Left ventricle myocardium inferior (tissue), 1 donor: Measurements from ENCODE around the gene MED22. TPM values are rescaled to one million over a fixed set of nuclear protein-coding genes. Genes with fewer than 3 reads are reported as not detected.
"Not testable (repeated sequence)": the region's sequence is repeated elsewhere in the genome, so short reads cannot be mapped to it uniquely, and the experiment has no call there.

Experiments
- DNase-seq: peaks from one replicate; pipeline ENCODE4 v3.0.0-alpha.2; 2020
- H3K27ac ChIP-seq: fragments of 200-600 bp; replicated peaks from 2 replicates; pipeline ENCODE4 v1.8.0; 2021
- H3K27me3 ChIP-seq: fragments of 200-600 bp; 2 replicates; pipeline ENCODE4 v1.8.0; 2021; ENCODE audit warnings: low read depth
- H3K36me3 ChIP-seq: fragments of 200-600 bp; 2 replicates; pipeline ENCODE4 v1.8.0; 2021
- H3K4me1 ChIP-seq: fragments of 200-600 bp; 2 replicates; pipeline ENCODE4 v1.8.0; 2021
- H3K4me3 ChIP-seq: fragments of 200-600 bp; 2 replicates; pipeline ENCODE4 v1.8.0; 2021; ENCODE audit warnings: mild to moderate bottlenecking, moderate library complexity
- H3K9me3 ChIP-seq: fragments of 200-600 bp; replicated peaks from 2 replicates; pipeline ENCODE4 v1.8.0; 2021
- intact Hi-C: fragments of 100-400 bp; cut with micrococcal nuclease; formaldehyde crosslinking; loops from one replicate; pipeline ENCODE4 v1.11.0; 2022
- total RNA-seq: library from RNA; stranded (reverse); fragmentation: NEBNext Ultra II Directional; extraction: Animal tissue kit (Norgen Biotek cat#: 25700); gene quantifications from one replicate; pipeline ENCODE4 v1.2.1, GENCODE V29; 2021
- TF ChIP-seq, protein P1 (sequence below): fragments of 200-600 bp; IDR thresholded peaks from 2 replicates; pipeline ENCODE4 v1.8.0; 2021; ENCODE audit warnings: antibody characterized with exemption, mild to moderate bottlenecking, borderline replicate concordance
- donor health status: DM: no; HTN: yes; CAD: no; lungs with severe emphysema.

MED22 gene
- total RNA-seq, 1 donor from 2014 or later, result 18.4 TPM

GRCh38 chr9:133323991-133324703 lies 23.8 kb downstream of the MED22 start:
- DNase-seq, result no peak
- H3K36me3 ChIP-seq, result no peaks in the 10 kb centered on the region
- no peaks in the 10 kb centered on the region for H3K9me3 ChIP-seq
- TF ChIP-seq, protein P1, sequence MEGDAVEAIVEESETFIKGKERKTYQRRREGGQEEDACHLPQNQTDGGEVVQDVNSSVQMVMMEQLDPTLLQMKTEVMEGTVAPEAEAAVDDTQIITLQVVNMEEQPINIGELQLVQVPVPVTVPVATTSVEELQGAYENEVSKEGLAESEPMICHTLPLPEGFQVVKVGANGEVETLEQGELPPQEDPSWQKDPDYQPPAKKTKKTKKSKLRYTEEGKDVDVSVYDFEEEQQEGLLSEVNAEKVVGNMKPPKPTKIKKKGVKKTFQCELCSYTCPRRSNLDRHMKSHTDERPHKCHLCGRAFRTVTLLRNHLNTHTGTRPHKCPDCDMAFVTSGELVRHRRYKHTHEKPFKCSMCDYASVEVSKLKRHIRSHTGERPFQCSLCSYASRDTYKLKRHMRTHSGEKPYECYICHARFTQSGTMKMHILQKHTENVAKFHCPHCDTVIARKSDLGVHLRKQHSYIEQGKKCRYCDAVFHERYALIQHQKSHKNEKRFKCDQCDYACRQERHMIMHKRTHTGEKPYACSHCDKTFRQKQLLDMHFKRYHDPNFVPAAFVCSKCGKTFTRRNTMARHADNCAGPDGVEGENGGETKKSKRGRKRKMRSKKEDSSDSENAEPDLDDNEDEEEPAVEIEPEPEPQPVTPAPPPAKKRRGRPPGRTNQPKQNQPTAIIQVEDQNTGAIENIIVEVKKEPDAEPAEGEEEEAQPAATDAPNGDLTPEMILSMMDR, result no peak
- H3K27me3 ChIP-seq, result peaks cover 7% of the 10 kb centered on the region
- no peak overlapping the region for H3K4me3 ChIP-seq
- intact Hi-C loops, result loop anchor here (10.0 kb wide), 1 partner anchor 139 kb away; no protein-coding TSS in a partner anchor
- H3K4me1 ChIP-seq, result peaks cover 4% of the 10 kb centered on the region
- H3K27ac ChIP-seq, result no peak overlapping the region

DNA sequence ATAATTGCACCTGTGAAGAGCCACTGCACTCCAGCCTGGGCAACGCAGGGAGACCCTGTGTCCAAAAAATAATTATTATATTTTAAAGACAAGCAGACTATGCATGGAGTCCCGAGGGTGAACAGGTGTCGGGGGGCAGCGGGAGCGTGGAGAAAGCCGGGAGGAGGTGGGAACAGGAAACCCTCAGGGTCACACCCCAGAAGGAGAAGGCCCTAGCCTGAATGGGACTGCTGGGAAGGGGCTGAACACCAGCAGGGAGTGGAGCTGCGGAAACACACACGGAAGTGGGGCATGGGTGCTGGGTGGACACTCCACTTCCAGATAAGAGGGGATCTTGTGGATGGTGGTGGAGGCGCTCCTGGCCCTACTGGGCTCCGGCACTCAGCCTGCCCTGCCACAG lies 24.7 kb downstream of the MED22 start:
- intact Hi-C loops, result loop anchor here (10.0 kb wide), 1 partner anchor 138 kb away; no protein-coding TSS in a partner anchor
- Histone ChIP-seq H3K9me3 (no peaks in the 10 kb centered on the region), H3K4me1 (no peaks in the 10 kb centered on the region), H3K4me3 (no peak overlapping the region), H3K27ac (no peak overlapping the region), H3K27me3 (peaks cover 12% of the 10 kb centered on the region), H3K36me3 (no peaks in the 10 kb centered on the region)
- DNase-seq, result no peak
- TF ChIP-seq, protein P1, result no peak

DNA sequence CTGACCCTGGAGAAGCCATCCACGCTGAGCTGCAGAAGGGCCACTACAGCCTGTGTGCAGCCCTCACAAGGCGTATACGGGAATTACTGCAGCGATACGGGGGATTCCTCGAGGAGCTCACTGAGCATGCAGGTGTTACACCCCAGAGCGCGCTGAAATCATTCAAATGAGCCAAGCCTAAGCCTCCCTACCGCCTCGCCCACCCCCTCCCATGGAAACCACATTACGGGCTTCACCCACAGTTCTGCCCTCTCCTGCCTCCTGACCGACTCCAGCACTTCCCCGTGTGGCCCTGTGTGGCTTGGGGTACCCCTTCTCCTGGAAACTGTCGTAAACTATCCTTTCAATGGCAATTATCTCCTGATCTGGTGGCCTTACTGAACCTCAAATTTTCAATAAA lies 25.2 kb downstream of the MED22 start:
- H3K27ac ChIP-seq, result no peak overlapping the region
- H3K36me3 ChIP-seq, result no peaks in the 10 kb centered on the region
- intact Hi-C loops, result loop anchor here (10.0 kb wide), 1 partner anchor 138 kb away; no protein-coding TSS in a partner anchor
- TF ChIP-seq, protein P1, result no peak
- H3K27me3 ChIP-seq, result peaks cover 12% of the 10 kb centered on the region
- H3K9me3 ChIP-seq, result no peaks in the 10 kb centered on the region
- no peak for DNase-seq
- H3K4me1 ChIP-seq, result no peaks in the 10 kb centered on the region
- H3K4me3 ChIP-seq, result no peak overlapping the region

DNA sequence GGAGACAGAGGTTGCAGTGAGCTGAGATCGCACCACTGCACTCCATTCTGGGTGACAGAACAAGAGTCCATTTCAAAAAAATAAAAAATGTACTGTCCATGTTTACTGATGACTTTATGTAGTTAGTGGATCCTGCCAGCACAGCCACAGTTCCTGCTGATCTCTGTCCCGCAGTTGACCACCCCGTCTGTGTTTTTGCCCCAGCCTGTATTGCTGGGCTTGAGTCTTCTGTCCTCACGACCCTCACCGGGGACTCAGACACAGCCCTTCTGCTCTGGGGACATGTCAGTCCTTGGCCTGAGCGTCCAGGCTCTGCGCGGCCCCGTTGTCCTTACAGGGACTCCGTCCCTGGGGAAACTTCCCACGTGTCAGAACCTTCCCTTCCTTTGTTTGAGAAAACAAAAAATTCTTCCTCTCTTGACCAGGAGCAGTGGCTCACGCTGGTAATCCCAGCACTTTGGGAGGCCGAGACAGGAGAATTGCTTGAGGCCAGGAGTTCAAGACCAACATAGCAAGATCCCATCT lies 26.5 kb downstream of the MED22 start:
- no peak for DNase-seq
- Histone ChIP-seq H3K27ac (no peak overlapping the region), H3K9me3 (no peaks in the 10 kb centered on the region), H3K36me3 (no peaks in the 10 kb centered on the region), H3K4me3 (no peak overlapping the region), H3K4me1 (no peaks in the 10 kb centered on the region), H3K27me3 (peaks cover 14% of the 10 kb centered on the region)
- intact Hi-C loops, result loop anchor here (10.0 kb wide), 1 partner anchor 137 kb away; no protein-coding TSS in a partner anchor
- TF ChIP-seq, protein P1, result no peak

- H3K27ac ChIP-seq, result no peak overlapping the region
- H3K27me3 ChIP-seq, result peaks cover 14% of the 10 kb centered on the region
- no peaks in the 10 kb centered on the region for H3K4me1 ChIP-seq
- intact Hi-C loops, result loop anchor here (10.0 kb wide), 1 partner anchor 136 kb away; no protein-coding TSS in a partner anchor
- no peaks in the 10 kb centered on the region for H3K36me3 ChIP-seq
- TF ChIP-seq, protein P1, result no peak
- no peaks in the 10 kb centered on the region for H3K9me3 ChIP-seq
- H3K4me3 ChIP-seq, result no peak overlapping the region
- DNase-seq, result no peak
These were observed 27.5 kb downstream of the MED22 start for GRCh38 chr9:133320421-133320881.

DNA sequence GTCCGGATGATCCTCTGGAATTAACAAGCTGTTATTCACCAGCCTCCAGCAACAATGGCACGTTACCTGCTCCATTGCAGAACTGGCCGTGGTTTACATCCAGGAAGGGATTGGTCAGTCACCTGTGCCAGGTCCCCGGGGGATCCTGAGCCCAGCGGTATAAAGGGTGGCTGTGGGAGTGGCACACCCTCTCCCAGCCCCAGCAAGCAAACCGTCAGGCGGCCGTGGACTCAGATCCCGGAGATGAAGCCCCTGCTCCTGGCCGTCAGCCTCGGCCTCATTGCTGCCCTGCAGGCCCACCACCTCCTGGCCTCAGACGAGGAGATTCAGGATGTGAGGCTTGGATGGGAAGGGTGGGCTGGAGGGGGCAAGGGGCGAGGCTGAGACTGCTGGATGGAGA lies 30.4 kb downstream of the MED22 start:
- intact Hi-C loops, DNase-seq, H3K4me1 ChIP-seq, H3K27ac ChIP-seq, H3K9me3 ChIP-seq, H3K36me3 ChIP-seq, H3K4me3 ChIP-seq: not testable (repeated sequence)
- H3K27me3 ChIP-seq, result peaks cover 14% of the 10 kb centered on the region
